ENCODE data around the gene THAP2.

GRCh38 chr12:71708658-71709057 is 44.6 kb downstream of the THAP2 start:
- no peak for TF ChIP-seq CTCF (IDR thresholded peaks at IDR 0.05)
- no peak for TF ChIP-seq POLR2A (IDR thresholded peaks at IDR 0.05)
